ENCODE results near the gene PIP5K1B.

The PIP5K1B gene

GRCh38 chr9:68740561-68740960, 35.5 kb downstream of the PIP5K1B start:
- no peak for DNase-seq (ENCODE audit: low read depth)

- no peak for DNase-seq (ENCODE audit: low read depth)
These were observed 36.2 kb downstream of the PIP5K1B start for GRCh38 chr9:68741234-68741633.

- DNase-seq (ENCODE audit: low read depth): no peak
These were observed 36.8 kb downstream of the PIP5K1B start for GRCh38 chr9:68741704-68742332.

- no peak for DNase-seq (ENCODE audit: low read depth)
These were observed 37.3 kb downstream of the PIP5K1B start for GRCh38 chr9:68742333-68742730.

GRCh38 chr9:68744426-68744825, 39.4 kb downstream of the PIP5K1B start:
- no peak for DNase-seq (ENCODE audit: low read depth)

GRCh38 chr9:68746525-68746924, 41.5 kb downstream of the PIP5K1B start:
- DNase-seq (ENCODE audit: low read depth): no peak

- no peak for DNase-seq (ENCODE audit: low read depth)
These were observed 42.0 kb downstream of the PIP5K1B start for GRCh38 chr9:68747043-68747533.

GRCh38 chr9:68749135-68749534, 44.1 kb downstream of the PIP5K1B start:
- DNase-seq (ENCODE audit: low read depth): no peak

- no peak for DNase-seq (ENCODE audit: low read depth)
These were observed 44.6 kb downstream of the PIP5K1B start for GRCh38 chr9:68749579-68750159.

- no peak for DNase-seq (ENCODE audit: low read depth)
These were observed 45.2 kb downstream of the PIP5K1B start for GRCh38 chr9:68750255-68750654.

GRCh38 chr9:68750786-68751185, 45.7 kb downstream of the PIP5K1B start:
- DNase-seq (ENCODE audit: low read depth): no peak

- DNase-seq (ENCODE audit: low read depth): no peak
These were observed 46.5 kb downstream of the PIP5K1B start for GRCh38 chr9:68751556-68751955.

- no peak for DNase-seq (ENCODE audit: low read depth)
These were observed 50.0 kb downstream of the PIP5K1B start for GRCh38 chr9:68755051-68755450.

GRCh38 chr9:68755752-68756151, 50.7 kb downstream of the PIP5K1B start:
- DNase-seq (ENCODE audit: low read depth): no peak

GRCh38 chr9:68759981-68760673, 55.1 kb downstream of the PIP5K1B start:
- DNase-seq (ENCODE audit: low read depth): no peak

GRCh38 chr9:68760674-68761333, 55.8 kb downstream of the PIP5K1B start:
- no peak for DNase-seq (ENCODE audit: low read depth)

GRCh38 chr9:68762570-68762969, 57.5 kb downstream of the PIP5K1B start:
- DNase-seq (ENCODE audit: low read depth): no peak

- no peak for DNase-seq (ENCODE audit: low read depth)
These were observed 58.1 kb downstream of the PIP5K1B start for GRCh38 chr9:68763104-68763503.

GRCh38 chr9:68768619-68769018, 63.6 kb downstream of the PIP5K1B start:
- DNase-seq (ENCODE audit: low read depth): no peak

GRCh38 chr9:68769852-68770251, 64.8 kb downstream of the PIP5K1B start:
- no peak for DNase-seq (ENCODE audit: low read depth)

GRCh38 chr9:68771376-68771775, 66.3 kb downstream of the PIP5K1B start:
- DNase-seq (ENCODE audit: low read depth): no peak

GRCh38 chr9:68775003-68775730, 70.1 kb downstream of the PIP5K1B start:
- no peak for DNase-seq (ENCODE audit: low read depth)
